Sciatic nerve (tissue), 2 donors: ENCODE measurements around the gene NTRK2. TPM values are rescaled to one million over a fixed set of nuclear protein-coding genes. Genes with fewer than 3 reads are reported as not detected.
"Not testable (repeated sequence)": the region's sequence is repeated elsewhere in the genome, so short reads cannot be mapped to it uniquely, and the experiment has no call there.

Experiments
- ATAC-seq: fragments of 200-7000 bp; cut with Tn5 transposase; one replicate; pipeline ENCODE4 v1.9.1; 2020; ENCODE audit warnings: mild to moderate bottlenecking, moderate library complexity
- DNase-seq: peaks from one replicate; pipeline ENCODE4 v3.0.0-alpha.2; 2020; ENCODE audit warnings: low spot score
- intact Hi-C: fragments of 100-400 bp; cut with DNase I; formaldehyde crosslinking; loops from one replicate; pipeline ENCODE4 v1.14.2; 2022
- total RNA-seq: library from RNA; stranded (reverse); fragmentation: NEBNext Ultra II Directional; extraction: Animal tissue kit (Norgen Biotek cat#: 25700); gene quantifications from one replicate; pipeline ENCODE4 v1.2.1, GENCODE V29; 2021
- donor health status: DM: no; HTN: no; CAD: no.
- donor health status: DM: no; HTN: no; CAD: no.

NTRK2 gene
- total RNA-seq, 1 donor from 2014 or later: 75.0 TPM

DNA sequence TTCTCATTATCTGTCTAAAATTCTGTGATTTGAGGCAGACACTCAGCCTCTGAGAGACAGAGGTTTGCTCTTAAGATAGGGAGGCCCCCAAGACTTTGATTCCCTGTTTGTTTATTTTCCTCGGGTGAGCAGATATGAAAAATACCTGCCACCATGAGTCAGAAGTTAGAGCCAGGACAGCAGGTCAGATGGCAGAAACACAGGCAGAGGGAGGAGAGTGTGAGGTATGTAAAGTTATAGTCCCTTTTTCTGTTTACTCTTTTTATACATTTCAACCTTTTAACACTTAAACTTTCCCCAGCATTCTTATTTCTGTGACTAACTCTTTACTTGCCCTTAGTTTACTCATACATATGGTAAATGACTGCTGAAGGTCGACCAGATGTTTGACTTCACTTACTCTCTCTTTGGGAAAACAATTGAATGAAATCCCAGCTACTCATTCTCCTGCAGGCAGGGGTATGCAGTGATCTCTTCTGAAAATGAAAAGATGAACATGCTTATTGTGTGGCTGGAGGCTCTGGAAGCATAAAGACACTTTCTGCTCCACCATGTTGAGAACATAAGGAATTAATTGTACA lies 383.8 kb downstream of the NTRK2 start:
- intact Hi-C loops: no loop called here
- ATAC-seq (no peak), DNase-seq (no peak)

DNA sequence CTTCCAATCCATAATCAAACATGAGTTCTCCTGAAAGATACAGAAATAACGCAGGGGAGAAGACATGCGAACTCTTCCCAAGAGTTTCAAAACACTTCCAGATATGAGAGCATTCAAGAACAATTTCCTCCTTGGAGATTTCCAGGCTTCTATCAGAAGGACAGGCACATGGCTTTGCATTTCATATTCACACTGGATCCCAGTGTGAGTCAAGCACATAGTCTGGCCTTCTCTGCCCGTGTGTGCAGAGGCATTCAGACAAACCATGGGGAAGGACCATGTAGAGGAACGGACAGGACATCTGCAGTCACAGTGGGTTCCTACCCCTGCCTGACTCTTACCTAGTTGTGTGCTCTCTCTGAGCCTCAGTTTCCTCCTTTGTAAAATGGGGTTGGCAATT lies 384.5 kb downstream of the NTRK2 start:
- intact Hi-C loops: no loop called here
- ATAC-seq (no peak), DNase-seq (no peak)

DNA sequence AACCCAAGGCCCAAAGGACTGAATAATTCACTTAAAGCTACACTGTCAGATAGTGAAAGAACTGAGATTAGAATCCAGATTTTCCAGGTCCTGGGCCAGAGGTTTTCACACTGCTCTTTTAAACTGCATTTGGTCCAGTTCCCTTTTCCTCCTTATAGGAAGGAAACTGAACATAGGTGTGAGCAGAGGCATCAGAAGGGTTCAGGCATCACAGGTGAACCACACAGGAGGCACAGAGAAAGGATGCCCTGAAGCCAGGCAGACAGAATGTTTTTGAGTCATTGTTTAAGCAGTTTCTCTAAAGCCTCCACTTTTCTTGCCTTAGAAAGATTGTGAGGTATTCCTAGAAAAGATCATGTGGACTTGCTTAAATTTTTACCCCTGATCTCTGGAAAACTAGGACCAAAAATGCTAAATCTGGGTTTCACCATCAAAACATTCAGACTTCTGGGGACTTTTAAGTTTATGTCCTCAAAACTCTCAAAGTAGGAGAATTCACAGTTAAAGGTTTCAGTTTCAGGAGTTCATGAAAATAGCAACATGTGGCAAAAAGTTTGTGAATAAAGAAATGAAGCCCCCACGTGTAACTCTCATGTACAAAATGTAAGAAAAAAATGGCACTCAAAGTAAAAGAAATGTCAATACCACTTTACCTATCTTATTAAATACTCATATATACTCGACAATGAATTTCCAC lies 386.1 kb downstream of the NTRK2 start:
- DNase-seq (no peak), ATAC-seq (no peak)
- intact Hi-C loops: no loop called here

DNA sequence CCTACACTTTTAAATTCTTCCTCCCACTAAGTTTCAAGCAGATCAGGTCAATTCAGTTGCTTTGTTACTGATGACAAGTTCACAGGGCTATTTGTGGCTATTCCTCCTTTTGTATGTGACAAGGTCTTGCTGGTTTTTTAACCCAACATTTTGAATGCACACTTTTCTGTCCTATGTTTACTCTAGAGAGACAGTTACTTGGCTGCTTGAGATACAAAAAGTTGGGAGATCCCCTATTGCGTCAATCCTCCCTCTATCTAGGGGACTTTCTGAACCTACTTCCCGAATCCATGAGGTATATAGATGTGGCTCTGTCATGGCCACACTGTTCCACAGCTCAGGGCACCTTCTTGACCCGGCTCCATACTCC lies 386.7 kb downstream of the NTRK2 start:
- intact Hi-C loops: no loop called here
- ATAC-seq (no peak), DNase-seq (no peak)

DNA sequence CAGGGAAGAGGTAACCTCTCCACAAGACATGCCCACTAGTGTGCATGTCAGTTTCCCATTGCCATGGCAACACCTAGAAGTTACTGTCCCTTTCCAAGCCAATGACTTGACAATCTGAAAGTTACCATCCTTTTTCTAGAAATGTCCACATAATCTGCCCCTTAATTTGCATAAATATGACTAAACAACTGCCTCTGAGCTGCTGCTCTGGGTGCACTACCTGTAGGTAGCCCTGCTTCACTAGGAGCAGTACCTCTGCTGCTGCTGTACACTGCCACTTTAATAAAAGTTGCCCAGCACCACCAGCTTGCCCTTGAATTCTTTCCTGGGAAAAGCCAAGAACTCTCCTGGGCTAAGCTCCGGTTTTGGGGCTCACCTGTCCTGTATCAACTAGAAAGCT lies 392.4 kb downstream of the NTRK2 start:
- no peak for DNase-seq
- ATAC-seq: no peak
- intact Hi-C loops: no loop called here

DNA sequence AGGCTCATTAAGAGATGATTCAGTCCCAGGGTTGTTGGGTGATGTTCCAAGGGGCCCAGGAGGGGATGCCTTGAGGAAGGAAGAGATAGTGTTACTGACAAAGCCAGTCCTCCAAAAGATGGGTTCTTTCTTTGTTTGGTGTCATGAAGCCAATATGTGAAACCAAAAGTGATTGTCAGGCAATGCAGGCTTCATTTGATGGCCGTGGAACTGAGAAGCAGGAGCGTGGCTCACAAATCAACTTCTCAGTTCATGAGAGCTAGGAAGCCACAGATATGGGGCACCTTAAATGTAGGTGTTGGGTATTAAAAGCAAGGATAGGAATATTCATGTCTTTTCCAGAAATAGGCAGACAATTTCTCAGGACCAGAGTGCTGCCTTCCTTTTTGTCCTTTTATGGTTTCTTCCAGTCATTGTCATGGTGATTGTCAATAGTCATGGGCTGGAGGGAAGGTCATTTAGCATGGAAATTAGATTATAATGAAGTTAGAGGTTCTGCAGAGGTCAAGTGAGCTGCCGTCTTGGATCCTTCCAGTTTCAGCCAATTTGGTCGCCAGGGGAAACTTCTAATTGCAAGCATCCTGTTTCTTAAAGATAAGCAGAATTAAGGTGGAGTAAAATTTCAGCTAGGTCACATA lies 393.0 kb downstream of the NTRK2 start:
- intact Hi-C loops: no loop called here
- ATAC-seq: no peak
- DNase-seq: no peak

DNA sequence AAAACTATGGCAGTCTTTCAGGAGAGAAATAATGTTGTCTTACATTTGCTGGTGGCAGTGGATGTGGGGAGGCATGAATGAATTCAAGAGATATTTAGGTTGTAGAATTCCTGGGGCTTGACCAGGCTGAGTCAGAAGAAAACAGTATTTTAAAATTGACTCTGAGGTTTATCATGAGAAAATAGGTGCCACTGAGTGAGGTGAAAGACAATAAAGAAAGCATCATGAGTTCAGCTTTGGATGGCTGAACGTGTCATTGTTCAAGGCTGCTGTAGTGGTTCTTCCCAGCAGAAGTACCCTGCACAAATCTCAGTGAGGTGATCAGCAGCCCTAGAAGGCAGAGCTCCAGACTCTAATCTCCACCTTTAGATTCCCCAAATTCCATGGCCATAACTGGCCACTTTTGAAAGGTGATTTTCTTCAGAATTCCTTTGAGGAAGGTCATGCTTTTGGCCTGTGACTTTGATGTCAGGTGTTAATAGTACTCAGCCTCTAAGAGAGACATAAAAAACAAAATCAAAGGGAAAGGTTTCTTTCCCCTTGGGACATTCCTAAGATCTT lies 395.4 kb downstream of the NTRK2 start:
- intact Hi-C loops: no loop called here
- ATAC-seq (no peak), DNase-seq (no peak)

DNA sequence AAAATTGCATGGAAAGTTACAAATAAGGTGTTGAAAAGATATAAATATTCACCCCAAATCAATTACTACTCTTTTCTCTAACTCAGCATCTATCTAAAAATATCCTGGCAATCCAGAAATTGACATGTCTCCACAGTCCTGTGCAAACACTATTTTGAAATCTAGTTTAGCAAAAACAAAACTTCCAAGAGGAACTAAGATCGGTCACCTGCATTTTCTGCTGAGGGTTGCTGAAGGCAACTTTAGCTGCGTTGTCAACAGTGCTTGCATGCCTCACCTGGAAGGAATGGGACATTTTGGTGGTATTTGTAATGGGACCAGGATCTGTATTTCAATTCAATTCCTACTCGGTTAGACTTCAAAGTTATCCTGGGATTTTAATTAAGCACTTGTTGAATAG lies 398.3 kb downstream of the NTRK2 start:
- DNase-seq: no peak
- ATAC-seq: no peak
- intact Hi-C loops: no loop called here

DNA sequence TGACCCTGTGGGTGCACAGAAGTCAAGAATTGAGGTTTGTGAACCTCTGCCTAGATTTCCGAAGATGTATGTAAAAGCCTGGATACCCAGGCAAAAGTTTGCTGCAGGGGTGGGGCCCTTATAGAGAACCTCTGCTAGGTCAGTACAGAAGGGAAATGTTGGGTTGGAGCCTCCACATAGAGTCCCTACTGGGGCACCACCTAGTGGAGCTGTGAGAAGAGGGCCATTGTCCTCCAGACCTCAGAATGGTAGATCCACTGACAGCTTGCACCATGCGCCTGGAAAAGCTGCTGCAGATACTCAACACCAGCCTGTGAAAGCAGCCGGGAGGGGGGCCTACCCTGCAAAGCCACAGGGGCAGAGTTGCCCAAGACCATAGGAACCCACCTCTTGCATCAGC lies 399.9 kb downstream of the NTRK2 start:
- DNase-seq, ATAC-seq, intact Hi-C loops: not testable (repeated sequence)
